Sigmoid colon (tissue), 4 donors: Measurements from ENCODE around the gene CEACAM19.
"Not testable (repeated sequence)": the region's sequence is repeated elsewhere in the genome, so short reads cannot be mapped to it uniquely, and the experiment has no call there.

Experiments used
- CTCF ChIP-seq, 4 experiments: fragments of 450-650 bp in 3 of 4; fragments of 200-600 bp in 1 of 4; IDR thresholded peaks; one replicate each; pipeline ENCODE4 v1.5.1; 2016 to 2019; ENCODE audit warnings: antibody characterized with exemption in 4 of 4, mild to moderate bottlenecking in 3 of 4, moderate library complexity in 2 of 4
- EP300 ChIP-seq, 4 donors: sonication (generic); formaldehyde crosslinking; IDR thresholded peaks; one replicate each; pipeline ENCODE4 v1.6.1; 2017; ENCODE audit warnings: antibody characterized with exemption in 4 of 4

GRCh38 chr19:44631611-44632010, 39.7 kb upstream of the CEACAM19 start:
- not testable (repeated sequence) for TF ChIP-seq CTCF, EP300 (IDR thresholded peaks at IDR 0.05)
